ENCODE data around the gene ZFYVE16. TPM values are rescaled to one million over a fixed set of nuclear protein-coding genes. Genes with fewer than 3 reads are reported as not detected.

ZFYVE16 gene
- total RNA-seq, 1 experiment from 2014 or later = 21.9 TPM

DNA sequence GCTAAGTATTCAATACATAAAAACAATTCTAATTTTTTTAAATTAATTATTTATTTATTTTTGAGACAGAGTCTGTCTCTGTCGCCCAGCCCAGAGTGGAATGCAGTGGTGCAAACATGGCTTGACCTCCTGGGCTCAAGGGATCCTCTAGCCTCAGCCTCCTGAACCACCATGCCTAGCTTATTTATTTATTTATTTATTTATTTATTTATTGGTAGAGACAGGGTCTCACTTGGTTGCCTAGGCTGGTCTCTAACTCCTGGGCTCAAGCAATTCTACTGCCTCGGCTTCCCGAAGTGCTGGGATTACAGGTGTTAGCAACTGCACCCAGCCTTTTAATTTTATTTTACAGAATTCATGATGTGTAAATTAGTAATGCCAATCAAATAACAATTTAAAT lies 33.7 kb upstream of the ZFYVE16 start:
- H3K4me1 Mint-ChIP-seq = peaks cover 3 to 5% of the 10 kb centered on the region in 2 experiments
- Histone ChIP-seq H3K79me1 (ENCODE audit: insufficient read depth, low read depth, low read length, poor library complexity, severe bottlenecking) (no peaks in the 10 kb centered on the region), H3K9ac (ENCODE audit: extremely low read depth, insufficient read length, low read length) (no peak overlapping the region), H3K14ac (ENCODE audit: insufficient read depth, low read length) (no peak overlapping the region), H2BK20ac (ENCODE audit: low read depth, low read length, poor library complexity, severe bottlenecking) (no peak overlapping the region), H3K23ac (ENCODE audit: insufficient read length, low read depth, low read length) (no peak overlapping the region), H4K20me1 (ENCODE audit: control insufficient read depth, insufficient read depth, insufficient read length) (no peaks in the 10 kb centered on the region), H3K79me2 (ENCODE audit: insufficient read depth, low read length) (no peaks in the 10 kb centered on the region), H3K4me1 (ENCODE audit: insufficient read depth, low read length) (no peaks in the 10 kb centered on the region), H2BK12ac (ENCODE audit: insufficient read length, low read depth, low read length) (no peak overlapping the region), H3K4ac (ENCODE audit: low read depth, low read length) (no peak overlapping the region), H3K9me3 (ENCODE audit: control insufficient read depth, low read depth, low read length) (no peaks in the 10 kb centered on the region), H2BK120ac (ENCODE audit: low read depth, low read length, poor library complexity, severe bottlenecking) (no peak overlapping the region), H3K18ac (ENCODE audit: insufficient read length, low read depth, low read length) (no peak overlapping the region), H2BK5ac (ENCODE audit: insufficient read length, low read length) (no peak overlapping the region), H3K27me3 (ENCODE audit: insufficient read depth, low read length) (no peaks in the 10 kb centered on the region), H4K8ac (replicated peaks; ENCODE audit: insufficient read length, low read depth, low read length) (no peak overlapping the region), H3K27ac (ENCODE audit: insufficient read length, low read depth, low read length) (no peak overlapping the region), H2BK15ac (ENCODE audit: low read depth, low read length) (no peak overlapping the region), H2AK5ac (ENCODE audit: insufficient read length, low read length) (no peak overlapping the region), H4K5ac (ENCODE audit: insufficient read length, low read depth, low read length) (no peak overlapping the region), H4K91ac (ENCODE audit: insufficient read length, low read depth, low read length) (no peak overlapping the region), H2AFZ (ENCODE audit: low read length) (no peak overlapping the region), H3K23me2 (ENCODE audit: insufficient read length, low read depth, low read length, poor library complexity, severe bottlenecking) (no peaks in the 10 kb centered on the region), H3T11ph (ENCODE audit: low read length) (no peak overlapping the region), H3K4me2 (ENCODE audit: insufficient read depth, insufficient read length, low read length) (no peak overlapping the region), H3K56ac (ENCODE audit: insufficient read length, low read depth, low read length) (no peak overlapping the region)
- peaks cover 0 to 11% (median 2%) of the 10 kb centered on the region in 3 experiments; a peak in 5 of 7 replicates for H3K36me3 Mint-ChIP-seq (ENCODE audit: insufficient read depth in 1 of 3, low read depth in 3 of 3)
- no peak overlapping the region for H3K27ac Mint-ChIP-seq
- no peak overlapping the region for H3K4me3 Mint-ChIP-seq
- H3K9me3 Mint-ChIP-seq = peaks cover 7 to 9% of the 10 kb centered on the region in 2 experiments
- no CpG with 5 or more reads among the region's 3 CpGs for WGBS (ENCODE audit: extremely low coverage, insufficient read length, low lambda C conversion rate)
- no peak for DNase-seq
- no peaks in the 10 kb centered on the region; the same call in 1 of the 2 replicates for H3K27me3 Mint-ChIP-seq (ENCODE audit: low read depth)
- TF ChIP-seq, protein P1, sequence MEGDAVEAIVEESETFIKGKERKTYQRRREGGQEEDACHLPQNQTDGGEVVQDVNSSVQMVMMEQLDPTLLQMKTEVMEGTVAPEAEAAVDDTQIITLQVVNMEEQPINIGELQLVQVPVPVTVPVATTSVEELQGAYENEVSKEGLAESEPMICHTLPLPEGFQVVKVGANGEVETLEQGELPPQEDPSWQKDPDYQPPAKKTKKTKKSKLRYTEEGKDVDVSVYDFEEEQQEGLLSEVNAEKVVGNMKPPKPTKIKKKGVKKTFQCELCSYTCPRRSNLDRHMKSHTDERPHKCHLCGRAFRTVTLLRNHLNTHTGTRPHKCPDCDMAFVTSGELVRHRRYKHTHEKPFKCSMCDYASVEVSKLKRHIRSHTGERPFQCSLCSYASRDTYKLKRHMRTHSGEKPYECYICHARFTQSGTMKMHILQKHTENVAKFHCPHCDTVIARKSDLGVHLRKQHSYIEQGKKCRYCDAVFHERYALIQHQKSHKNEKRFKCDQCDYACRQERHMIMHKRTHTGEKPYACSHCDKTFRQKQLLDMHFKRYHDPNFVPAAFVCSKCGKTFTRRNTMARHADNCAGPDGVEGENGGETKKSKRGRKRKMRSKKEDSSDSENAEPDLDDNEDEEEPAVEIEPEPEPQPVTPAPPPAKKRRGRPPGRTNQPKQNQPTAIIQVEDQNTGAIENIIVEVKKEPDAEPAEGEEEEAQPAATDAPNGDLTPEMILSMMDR (conservative IDR thresholded peaks at IDR 0.05) = no peak

All from H9 (cell line).